ENCODE measurements around the gene KCNQ1.

DNA sequence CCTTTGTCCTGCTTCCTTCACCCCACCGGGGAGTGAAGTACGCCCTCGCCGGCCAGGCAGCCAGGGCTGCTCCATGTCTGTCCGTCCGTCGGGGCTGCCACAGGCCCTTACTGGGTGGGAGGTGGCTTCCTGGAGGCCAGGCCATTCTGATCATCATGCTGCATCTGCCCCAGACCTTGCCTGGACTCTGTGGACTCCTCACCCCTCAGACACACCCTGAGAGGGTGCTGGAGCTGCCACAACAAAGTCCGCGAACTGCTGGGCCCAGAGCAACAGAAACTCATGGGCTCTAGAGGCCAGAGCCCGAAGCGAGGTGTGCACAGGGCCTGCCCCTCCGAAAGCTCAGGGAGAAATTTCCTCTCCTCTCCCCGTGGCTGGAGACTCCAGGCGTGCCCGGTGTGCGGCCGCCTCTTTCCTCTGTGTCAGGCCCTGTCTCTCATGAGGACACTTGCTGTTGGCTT lies 130.8 kb downstream of the KCNQ1 start:
- TF ChIP-seq, protein P1, sequence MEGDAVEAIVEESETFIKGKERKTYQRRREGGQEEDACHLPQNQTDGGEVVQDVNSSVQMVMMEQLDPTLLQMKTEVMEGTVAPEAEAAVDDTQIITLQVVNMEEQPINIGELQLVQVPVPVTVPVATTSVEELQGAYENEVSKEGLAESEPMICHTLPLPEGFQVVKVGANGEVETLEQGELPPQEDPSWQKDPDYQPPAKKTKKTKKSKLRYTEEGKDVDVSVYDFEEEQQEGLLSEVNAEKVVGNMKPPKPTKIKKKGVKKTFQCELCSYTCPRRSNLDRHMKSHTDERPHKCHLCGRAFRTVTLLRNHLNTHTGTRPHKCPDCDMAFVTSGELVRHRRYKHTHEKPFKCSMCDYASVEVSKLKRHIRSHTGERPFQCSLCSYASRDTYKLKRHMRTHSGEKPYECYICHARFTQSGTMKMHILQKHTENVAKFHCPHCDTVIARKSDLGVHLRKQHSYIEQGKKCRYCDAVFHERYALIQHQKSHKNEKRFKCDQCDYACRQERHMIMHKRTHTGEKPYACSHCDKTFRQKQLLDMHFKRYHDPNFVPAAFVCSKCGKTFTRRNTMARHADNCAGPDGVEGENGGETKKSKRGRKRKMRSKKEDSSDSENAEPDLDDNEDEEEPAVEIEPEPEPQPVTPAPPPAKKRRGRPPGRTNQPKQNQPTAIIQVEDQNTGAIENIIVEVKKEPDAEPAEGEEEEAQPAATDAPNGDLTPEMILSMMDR (IDR thresholded peaks at IDR 0.05 in 2 of 3, conservative IDR thresholded peaks at IDR 0.05 in 1 of 3; ENCODE audit: insufficient read depth in 2 of 3, low read depth in 1 of 3, low read length in 3 of 3): no peak
- TF ChIP-seq MYBL2 (IDR thresholded peaks at IDR 0.05; ENCODE audit: low read depth): no peak
- TF ChIP-seq MYBL2 (CRISPR knock-in tag; IDR thresholded peaks at IDR 0.05; ENCODE audit: borderline replicate concordance): no peak
- no peak for TF ChIP-seq ELK1 (CRISPR knock-in tag; IDR thresholded peaks at IDR 0.05)
- TF ChIP-seq FOXJ3 (CRISPR knock-in tag; IDR thresholded peaks at IDR 0.05): no peak
